SH-SY5Y (cell line): ENCODE data around the gene PIWIL1.

Experiments used
- GATA2 ChIP-seq: IDR thresholded peaks from 2 replicates; pipeline ENCODE4 v1.6.1; 2011; ENCODE audit warnings: mild to moderate bottlenecking, low read depth, low read length
- GATA3 ChIP-seq: IDR thresholded peaks from 2 replicates; pipeline ENCODE4 v1.6.1; 2011; ENCODE audit warnings: low read depth, mild to moderate bottlenecking, low read length, moderate library complexity

- TF ChIP-seq GATA2 (no peak), GATA3 (no peak)
Observed at GRCh38 chr12:130350715-130351114, 13.0 kb downstream of the PIWIL1 start.
